Fibroblast of villous mesenchyme (primary cell): ENCODE measurements around the gene ABCC10. TPM values are rescaled to one million over a fixed set of nuclear protein-coding genes. Genes with fewer than 3 reads are reported as not detected.
"Not testable (repeated sequence)": the region's sequence is repeated elsewhere in the genome, so short reads cannot be mapped to it uniquely, and the experiment has no call there.

ENCODE experiments used
- DNase-seq: peaks from one replicate; pipeline ENCODE4 v3.0.0-alpha.2; 2010; ENCODE audit warnings: low read depth
- H3K4me3 ChIP-seq: 2 replicates; pipeline ENCODE4 v1.5.1; 2011; ENCODE audit warnings: low read depth, mild to moderate bottlenecking, low read length
- CTCF ChIP-seq: IDR thresholded peaks from 2 replicates; pipeline ENCODE4 v1.5.1; 2012; ENCODE audit warnings: low read depth, mild to moderate bottlenecking, low read length; ENCODE audit not compliant: insufficient read depth
- total RNA-seq: library from RNA; depleted of rRNA; stranded (reverse); fragments of >200 nt; gene quantifications from 2 replicates; pipeline ENCODE4 v1.2.3, GENCODE V29; 2012

Gene ABCC10
- total RNA-seq, 1 donor = 31.1 TPM

- no peak overlapping the region for H3K4me3 ChIP-seq
- DNase-seq = no peak
- TF ChIP-seq CTCF = no peak
Observed at GRCh38 chr6:43452896-43453295, 25.6 kb downstream of the ABCC10 start.

GRCh38 chr6:43453831-43454230 is 26.5 kb downstream of the ABCC10 start:
- no peak overlapping the region for H3K4me3 ChIP-seq
- TF ChIP-seq CTCF = no peak
- no peak for DNase-seq

GRCh38 chr6:43454290-43454695 is 27.0 kb downstream of the ABCC10 start:
- DNase-seq = no peak
- TF ChIP-seq CTCF = peak; percentile 95
- H3K4me3 ChIP-seq = peak overlapping the region; percentile 64

GRCh38 chr6:43454696-43455530 is 27.6 kb downstream of the ABCC10 start:
- DNase-seq = peak; percentile 85
- H3K4me3 ChIP-seq = peak overlapping the region; percentile 64
- TF ChIP-seq CTCF = no peak

- TF ChIP-seq CTCF = no peak
Observed at GRCh38 chr6:43455531-43456428, 28.4 kb downstream of the ABCC10 start, which contains the start of gene DLK2. DLK2 (minus strand) TSS chr6:43455548; CDS start chr6:43454825, 723 bp downstream.

GRCh38 chr6:43457643-43458042 is 30.3 kb downstream of the ABCC10 start:
- DNase-seq = no peak
- TF ChIP-seq CTCF = no peak
- H3K4me3 ChIP-seq = no peak overlapping the region

More at GRCh38 chr6:43455531-43456428, 28.4 kb downstream of the ABCC10 start, which contains the start of gene DLK2:
- peak; percentile 19 for DNase-seq
- H3K4me3 ChIP-seq = peak within 1 kb of the TSS; percentile 64

GRCh38 chr6:43458154-43458553 is 30.8 kb downstream of the ABCC10 start:
- not testable (repeated sequence) for DNase-seq, H3K4me3 ChIP-seq
